SK-N-MC (cell line): ENCODE data around the gene TLN1.

ENCODE experiments used
- DNase-seq: peaks from one replicate; pipeline ENCODE4 v3.0.0-alpha.2; 2011; ENCODE audit warnings: low read depth, low spot score
- H3K27ac ChIP-seq: fragments of 200-600 bp; sonication (generic); 2 replicates; pipeline ENCODE4 v1.5.1; 2016; ENCODE audit warnings: mixed run types
- H3K36me3 ChIP-seq: fragments of 200-600 bp; sonication (generic); 2 replicates; pipeline ENCODE4 v1.6.1; 2017; ENCODE audit warnings: antibody characterized with exemption, low read length, mixed read lengths; ENCODE audit not compliant: insufficient read depth
- H3K4me3 ChIP-seq: fragments of 200-600 bp; sonication (generic); 2 replicates; pipeline ENCODE4 v1.5.1; 2016
- H3K9ac ChIP-seq: fragments of 200-600 bp; sonication (generic); 2 replicates; pipeline ENCODE4 v1.8.0; 2017; ENCODE audit warnings: mixed run types, mixed read lengths; ENCODE audit not compliant: insufficient read length
- H3K9me3 ChIP-seq: fragments of 200-600 bp; sonication (generic); 2 replicates; pipeline ENCODE4 v1.6.1; 2017; ENCODE audit warnings: low read depth, mild to moderate bottlenecking, antibody characterized with exemption, low read length, moderate library complexity, mixed read lengths
- EZH2 ChIP-seq: fragments of 200-600 bp; sonication (generic); IDR thresholded peaks from one replicate; pipeline ENCODE4 v1.6.1; 2017; ENCODE audit warnings: antibody characterized with exemption
- FOXP2 ChIP-seq: optimal IDR thresholded peaks from 2 replicates; pipeline ENCODE3; 2011; ENCODE audit warnings: mild to moderate bottlenecking, moderate library complexity; ENCODE audit not compliant: insufficient read depth; ENCODE audit errors: extremely low read length, control extremely low read depth
- POLR2AphosphoS5 ChIP-seq: IDR thresholded peaks from 2 replicates; pipeline ENCODE4 v1.6.1; 2012; ENCODE audit warnings: mild to moderate bottlenecking, low read depth, low read length, borderline replicate concordance

Gene TLN1

GRCh38 chr9:35729101-35729500 is 2.9 kb downstream of the TLN1 start:
- Histone ChIP-seq H3K9ac (no peak overlapping the region), H3K9me3 (no peaks in the 10 kb centered on the region), H3K4me3 (no peak overlapping the region), H3K27ac (no peak overlapping the region), H3K36me3 (peaks cover 11% of the 10 kb centered on the region)
- DNase-seq: no peak
- no peak for TF ChIP-seq POLR2AphosphoS5
- no peak for TF ChIP-seq EZH2
- no peak for TF ChIP-seq FOXP2

GRCh38 chr9:35728041-35728971 is 3.7 kb downstream of the TLN1 start:
- no peak overlapping the region for H3K9ac ChIP-seq
- H3K9me3 ChIP-seq: no peaks in the 10 kb centered on the region
- H3K36me3 ChIP-seq: peaks cover 19% of the 10 kb centered on the region
- no peak overlapping the region for H3K4me3 ChIP-seq
- DNase-seq: no peak
- H3K27ac ChIP-seq: no peak overlapping the region
- TF ChIP-seq EZH2 (no peak), FOXP2 (no peak), POLR2AphosphoS5 (no peak)

GRCh38 chr9:35727676-35728040 is 4.3 kb downstream of the TLN1 start:
- no peak overlapping the region for H3K4me3 ChIP-seq
- H3K9me3 ChIP-seq: no peaks in the 10 kb centered on the region
- no peak for DNase-seq
- H3K27ac ChIP-seq: no peak overlapping the region
- H3K36me3 ChIP-seq: peaks cover 23% of the 10 kb centered on the region
- TF ChIP-seq FOXP2 (no peak), POLR2AphosphoS5 (no peak), EZH2 (no peak)
- H3K9ac ChIP-seq: no peak overlapping the region

GRCh38 chr9:35726931-35727330 is 5.1 kb downstream of the TLN1 start:
- Histone ChIP-seq H3K9ac (no peak overlapping the region), H3K9me3 (no peaks in the 10 kb centered on the region), H3K36me3 (peaks cover 30% of the 10 kb centered on the region), H3K27ac (no peak overlapping the region), H3K4me3 (no peak overlapping the region)
- DNase-seq: no peak
- TF ChIP-seq FOXP2: no peak
- no peak for TF ChIP-seq POLR2AphosphoS5
- no peak for TF ChIP-seq EZH2

- Histone ChIP-seq H3K9me3 (no peaks in the 10 kb centered on the region), H3K9ac (no peak overlapping the region), H3K36me3 (peaks cover 46% of the 10 kb centered on the region), H3K27ac (no peak overlapping the region), H3K4me3 (no peak overlapping the region)
- TF ChIP-seq FOXP2: no peak
- TF ChIP-seq POLR2AphosphoS5: no peak
- TF ChIP-seq EZH2: no peak
- no peak for DNase-seq
These were observed 6.6 kb downstream of the TLN1 start for GRCh38 chr9:35725362-35725761.

- Histone ChIP-seq H3K9ac (no peak overlapping the region), H3K4me3 (no peak overlapping the region), H3K36me3 (peaks cover 61% of the 10 kb centered on the region), H3K27ac (no peak overlapping the region), H3K9me3 (no peaks in the 10 kb centered on the region)
- DNase-seq: no peak
- TF ChIP-seq POLR2AphosphoS5 (no peak), EZH2 (no peak), FOXP2 (no peak)
These were observed 8.1 kb downstream of the TLN1 start for GRCh38 chr9:35723908-35724307.

GRCh38 chr9:35723426-35723825 is 8.6 kb downstream of the TLN1 start:
- Histone ChIP-seq H3K27ac (no peak overlapping the region), H3K36me3 (peaks cover 66% of the 10 kb centered on the region), H3K4me3 (no peak overlapping the region), H3K9ac (no peak overlapping the region), H3K9me3 (no peaks in the 10 kb centered on the region)
- no peak for DNase-seq
- TF ChIP-seq EZH2 (no peak), FOXP2 (no peak), POLR2AphosphoS5 (no peak)

GRCh38 chr9:35719546-35719945 is 12.4 kb downstream of the TLN1 start:
- TF ChIP-seq FOXP2: no peak
- TF ChIP-seq POLR2AphosphoS5: no peak
- no peak for TF ChIP-seq EZH2

More at GRCh38 chr9:35719546-35719945, 12.4 kb downstream of the TLN1 start:
- H3K4me3 ChIP-seq: no peak overlapping the region
- no peak for DNase-seq
- no peak overlapping the region for H3K27ac ChIP-seq
- H3K36me3 ChIP-seq: peaks cover 95% of the 10 kb centered on the region
- H3K9ac ChIP-seq: no peak overlapping the region
- no peaks in the 10 kb centered on the region for H3K9me3 ChIP-seq
